Liver (tissue), 3 donors: Measurements from ENCODE around the gene DNAJC5.

Experiments
- EGR1 ChIP-seq, 2 donors: IDR thresholded peaks; 2 replicates each; pipeline ENCODE4 v1.6.1; 2016 to 2018; ENCODE audit warnings: antibody characterized with exemption in 2 of 2, low read depth in 2 of 2
- GABPA ChIP-seq, 2 donors: IDR thresholded peaks in 1 of 2; conservative IDR thresholded peaks in 1 of 2; 2 replicates each; pipeline ENCODE4 v1.6.1; 2016; ENCODE audit warnings: antibody characterized with exemption in 2 of 2, mild to moderate bottlenecking in 1 of 2, moderate library complexity in 1 of 2
- HNF4A ChIP-seq, 2 donors: conservative IDR thresholded peaks; 2 replicates each; pipeline ENCODE4 v1.6.1; 2016; ENCODE audit warnings: antibody characterized with exemption in 2 of 2, mild to moderate bottlenecking in 2 of 2
- HNF4G ChIP-seq: IDR thresholded peaks from 2 replicates; pipeline ENCODE4 v1.6.1; 2016; ENCODE audit warnings: antibody characterized with exemption
- JUND ChIP-seq, 2 donors: IDR thresholded peaks; 2 replicates each; pipeline ENCODE4 v1.6.1; 2016; ENCODE audit warnings: antibody characterized with exemption in 2 of 2
- RAD21 ChIP-seq, 2 donors: IDR thresholded peaks; 2 replicates each; pipeline ENCODE4 v1.6.1; 2016; ENCODE audit warnings: antibody characterized with exemption in 2 of 2, mild to moderate bottlenecking in 2 of 2
- TAF1 ChIP-seq: conservative IDR thresholded peaks from 2 replicates; pipeline ENCODE4 v1.6.1; 2016; ENCODE audit warnings: antibody characterized with exemption, mild to moderate bottlenecking
- YY1 ChIP-seq: IDR thresholded peaks from 2 replicates; pipeline ENCODE4 v1.6.1; 2016; ENCODE audit warnings: antibody characterized with exemption, mild to moderate bottlenecking
- TF ChIP-seq, protein P1 (sequence below): fragments of 150-350 bp; IDR thresholded peaks from 2 replicates; pipeline ENCODE4 v1.5.1; 2017; ENCODE audit warnings: improper control_type of control experiment, low read depth, low read length; ENCODE audit not compliant: missing input control
- TF ChIP-seq, protein P2 (sequence below): IDR thresholded peaks from 2 replicates; pipeline ENCODE4 v1.6.1; 2016; ENCODE audit warnings: antibody characterized with exemption
- TF ChIP-seq, protein P3 (sequence below): IDR thresholded peaks from 2 replicates; pipeline ENCODE4 v1.6.1; 2016; ENCODE audit warnings: antibody characterized with exemption
- TF ChIP-seq, protein P4 (sequence below): IDR thresholded peaks from 2 replicates; pipeline ENCODE4 v1.6.1; 2016; ENCODE audit warnings: antibody characterized with exemption
- donor health status: healthy.
- donor health status: healthy.

DNA sequence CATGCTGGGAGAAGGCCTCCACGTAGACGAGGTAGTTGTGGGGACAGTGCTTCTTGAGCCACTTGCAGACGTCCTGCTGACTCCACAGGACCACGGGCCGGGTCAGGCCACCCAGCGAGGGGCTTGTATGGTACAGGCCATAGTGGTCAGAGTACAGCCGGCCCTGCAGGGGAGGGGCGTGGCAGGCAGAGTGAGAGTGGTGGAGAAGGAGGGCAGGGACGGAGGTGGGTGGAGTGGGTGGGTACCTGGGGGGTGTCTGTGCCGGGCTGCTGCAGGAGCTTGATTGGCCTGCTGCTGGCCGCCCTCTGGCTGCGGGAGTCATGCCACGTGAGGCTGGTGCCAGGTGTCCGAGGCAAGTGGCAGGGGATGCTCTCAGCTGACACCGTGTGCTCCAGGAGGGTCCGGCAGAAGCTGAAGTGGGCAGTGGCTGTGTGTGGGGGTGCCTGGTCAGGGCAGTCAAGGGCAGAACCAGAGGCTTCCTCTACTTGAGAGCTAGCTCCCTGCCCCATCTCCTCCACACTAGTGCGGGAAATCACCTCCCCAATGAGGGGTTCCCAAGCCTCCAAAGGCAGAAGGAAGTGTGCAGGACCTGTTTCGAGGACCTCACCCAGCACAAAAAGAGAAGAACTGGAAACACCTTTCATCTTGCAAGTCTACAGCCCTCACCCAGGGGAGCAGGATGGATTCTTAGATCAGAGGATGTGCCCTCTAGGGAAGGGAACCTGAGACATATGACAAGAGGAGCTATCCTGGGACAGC is 82.2 kb downstream of the DNAJC5 start:
- TF ChIP-seq JUND (IDR thresholded peaks at IDR 0.05) (no peak), HNF4G (no peak), GABPA (IDR thresholded peaks at IDR 0.05 in 1 of 2, conservative IDR thresholded peaks at IDR 0.05 in 1 of 2) (no peak), YY1 (no peak), HNF4A (conservative IDR thresholded peaks at IDR 0.05) (no peak), EGR1 (IDR thresholded peaks at IDR 0.05; ENCODE audit: low read depth in 2 of 2) (no peak), TAF1 (no peak), RAD21 (IDR thresholded peaks at IDR 0.05) (no peak)
- TF ChIP-seq, protein P1, sequence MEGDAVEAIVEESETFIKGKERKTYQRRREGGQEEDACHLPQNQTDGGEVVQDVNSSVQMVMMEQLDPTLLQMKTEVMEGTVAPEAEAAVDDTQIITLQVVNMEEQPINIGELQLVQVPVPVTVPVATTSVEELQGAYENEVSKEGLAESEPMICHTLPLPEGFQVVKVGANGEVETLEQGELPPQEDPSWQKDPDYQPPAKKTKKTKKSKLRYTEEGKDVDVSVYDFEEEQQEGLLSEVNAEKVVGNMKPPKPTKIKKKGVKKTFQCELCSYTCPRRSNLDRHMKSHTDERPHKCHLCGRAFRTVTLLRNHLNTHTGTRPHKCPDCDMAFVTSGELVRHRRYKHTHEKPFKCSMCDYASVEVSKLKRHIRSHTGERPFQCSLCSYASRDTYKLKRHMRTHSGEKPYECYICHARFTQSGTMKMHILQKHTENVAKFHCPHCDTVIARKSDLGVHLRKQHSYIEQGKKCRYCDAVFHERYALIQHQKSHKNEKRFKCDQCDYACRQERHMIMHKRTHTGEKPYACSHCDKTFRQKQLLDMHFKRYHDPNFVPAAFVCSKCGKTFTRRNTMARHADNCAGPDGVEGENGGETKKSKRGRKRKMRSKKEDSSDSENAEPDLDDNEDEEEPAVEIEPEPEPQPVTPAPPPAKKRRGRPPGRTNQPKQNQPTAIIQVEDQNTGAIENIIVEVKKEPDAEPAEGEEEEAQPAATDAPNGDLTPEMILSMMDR: no peak
- TF ChIP-seq, protein P2, sequence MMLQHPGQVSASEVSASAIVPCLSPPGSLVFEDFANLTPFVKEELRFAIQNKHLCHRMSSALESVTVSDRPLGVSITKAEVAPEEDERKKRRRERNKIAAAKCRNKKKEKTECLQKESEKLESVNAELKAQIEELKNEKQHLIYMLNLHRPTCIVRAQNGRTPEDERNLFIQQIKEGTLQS: no peak
- TF ChIP-seq, protein P3, sequence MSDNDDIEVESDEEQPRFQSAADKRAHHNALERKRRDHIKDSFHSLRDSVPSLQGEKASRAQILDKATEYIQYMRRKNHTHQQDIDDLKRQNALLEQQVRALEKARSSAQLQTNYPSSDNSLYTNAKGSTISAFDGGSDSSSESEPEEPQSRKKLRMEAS: no peak
- TF ChIP-seq, protein P4, sequence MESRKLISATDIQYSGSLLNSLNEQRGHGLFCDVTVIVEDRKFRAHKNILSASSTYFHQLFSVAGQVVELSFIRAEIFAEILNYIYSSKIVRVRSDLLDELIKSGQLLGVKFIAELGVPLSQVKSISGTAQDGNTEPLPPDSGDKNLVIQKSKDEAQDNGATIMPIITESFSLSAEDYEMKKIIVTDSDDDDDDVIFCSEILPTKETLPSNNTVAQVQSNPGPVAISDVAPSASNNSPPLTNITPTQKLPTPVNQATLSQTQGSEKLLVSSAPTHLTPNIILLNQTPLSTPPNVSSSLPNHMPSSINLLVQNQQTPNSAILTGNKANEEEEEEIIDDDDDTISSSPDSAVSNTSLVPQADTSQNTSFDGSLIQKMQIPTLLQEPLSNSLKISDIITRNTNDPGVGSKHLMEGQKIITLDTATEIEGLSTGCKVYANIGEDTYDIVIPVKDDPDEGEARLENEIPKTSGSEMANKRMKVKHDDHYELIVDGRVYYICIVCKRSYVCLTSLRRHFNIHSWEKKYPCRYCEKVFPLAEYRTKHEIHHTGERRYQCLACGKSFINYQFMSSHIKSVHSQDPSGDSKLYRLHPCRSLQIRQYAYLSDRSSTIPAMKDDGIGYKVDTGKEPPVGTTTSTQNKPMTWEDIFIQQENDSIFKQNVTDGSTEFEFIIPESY: no peak
